HG03439 (cell line): ENCODE results near the gene ADGRL3.
"Not testable (repeated sequence)": the region's sequence is repeated elsewhere in the genome, so short reads cannot be mapped to it uniquely, and the experiment has no call there.

Experiments used
- ATAC-seq: cut with Tn5 transposase; IDR thresholded peaks from one replicate; pipeline ENCODE4 v1.9.1; 2021; ENCODE audit warnings: mild to moderate bottlenecking, moderate library complexity; ENCODE audit not compliant: unreplicated experiment

The ADGRL3 gene

DNA sequence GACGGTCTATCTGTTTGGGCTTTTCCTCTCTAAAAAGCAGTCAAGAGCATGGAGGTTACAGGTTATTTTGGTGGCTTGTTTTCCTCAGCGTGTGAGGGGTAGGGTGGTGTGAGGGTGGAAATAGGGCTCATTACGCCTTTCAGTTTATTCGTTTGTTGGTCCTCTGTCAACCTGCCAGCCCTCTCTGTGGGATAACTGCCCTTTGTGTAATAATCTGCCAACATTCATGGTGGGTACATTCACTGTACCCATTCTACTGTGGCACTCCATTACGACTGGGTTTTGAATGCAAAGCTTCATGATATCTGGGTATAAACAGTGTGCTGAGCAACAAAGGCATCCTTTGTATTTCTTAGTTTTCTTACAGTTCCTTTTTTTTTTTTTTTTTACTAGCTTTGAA is 136.4 kb downstream of the ADGRL3 start:
- ATAC-seq: no peak

DNA sequence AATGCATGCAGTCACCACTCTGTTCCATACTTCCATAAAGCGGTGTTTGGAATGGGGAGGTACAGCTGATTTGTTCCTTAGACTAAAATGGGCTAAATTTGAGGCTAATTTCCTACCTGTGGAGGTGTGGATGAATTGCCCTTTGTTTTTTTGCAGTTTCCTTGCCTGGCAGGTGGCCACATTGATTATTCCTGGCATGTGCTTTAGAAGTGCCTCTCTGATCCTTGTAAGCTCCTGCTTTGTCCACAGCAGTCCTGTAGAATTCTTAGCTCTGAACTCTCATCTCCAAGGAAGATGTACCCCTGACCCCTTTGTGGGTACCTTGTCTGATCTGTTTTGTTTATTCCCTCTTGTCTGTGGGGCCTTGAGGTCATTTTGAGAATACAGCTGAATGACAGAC is 136.8 kb downstream of the ADGRL3 start:
- no peak for ATAC-seq

DNA sequence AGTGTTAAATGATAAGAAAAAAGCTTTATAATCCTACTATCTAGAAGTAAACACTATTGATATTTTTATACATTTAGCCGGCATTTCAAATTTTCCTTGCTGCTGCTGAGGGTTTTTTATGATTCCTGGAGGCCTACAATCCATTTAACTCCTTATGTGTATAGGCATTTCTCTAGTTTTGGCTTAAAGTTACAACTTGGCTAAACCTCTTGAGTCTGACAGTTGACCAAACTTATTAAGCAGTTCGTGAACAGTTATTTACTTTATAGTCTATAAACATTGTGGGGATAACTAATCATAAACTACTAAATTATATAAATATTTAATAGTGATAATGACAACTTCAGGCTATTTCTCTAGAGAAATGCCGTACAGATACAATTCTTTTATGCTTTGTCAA is 141.9 kb downstream of the ADGRL3 start:
- ATAC-seq: no peak

DNA sequence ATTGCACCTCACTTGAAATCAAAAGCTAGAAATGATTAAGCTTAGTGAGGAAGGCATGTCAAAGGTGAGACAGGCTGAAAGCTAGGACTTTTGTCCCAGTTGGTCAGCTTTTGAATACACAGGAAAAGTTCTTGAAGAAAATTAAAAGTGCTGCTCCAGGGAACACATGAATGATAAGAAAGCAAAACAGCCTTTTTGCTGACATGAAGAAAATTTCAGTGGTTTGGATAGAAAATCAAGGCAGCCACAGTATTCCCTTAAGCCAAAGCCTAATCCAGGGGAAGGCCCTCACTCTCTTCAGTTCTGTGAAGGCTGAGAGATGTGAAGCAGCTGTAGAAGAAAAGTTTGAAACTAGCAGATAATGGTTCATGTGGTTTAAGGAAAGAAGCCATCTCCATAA is 150.8 kb downstream of the ADGRL3 start:
- no peak for ATAC-seq

DNA sequence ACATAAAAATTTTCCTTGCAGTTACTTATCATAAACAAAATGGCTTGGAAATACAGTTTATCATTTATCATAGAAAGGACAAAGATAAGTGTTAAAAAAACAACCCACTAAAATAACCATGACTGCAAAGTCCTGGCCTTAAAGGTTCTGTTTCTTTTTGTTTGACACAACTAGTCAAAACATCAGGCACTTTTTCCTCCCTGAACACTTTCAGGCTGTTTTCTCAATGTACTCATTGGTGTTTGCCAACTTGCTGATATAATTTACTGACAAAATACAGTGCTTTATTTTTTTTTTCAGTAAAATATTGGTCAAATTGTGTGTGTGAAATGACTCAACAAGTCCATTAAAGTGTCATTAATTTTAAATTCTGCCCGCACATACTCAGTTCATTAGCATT is 156.6 kb downstream of the ADGRL3 start:
- ATAC-seq: no peak

DNA sequence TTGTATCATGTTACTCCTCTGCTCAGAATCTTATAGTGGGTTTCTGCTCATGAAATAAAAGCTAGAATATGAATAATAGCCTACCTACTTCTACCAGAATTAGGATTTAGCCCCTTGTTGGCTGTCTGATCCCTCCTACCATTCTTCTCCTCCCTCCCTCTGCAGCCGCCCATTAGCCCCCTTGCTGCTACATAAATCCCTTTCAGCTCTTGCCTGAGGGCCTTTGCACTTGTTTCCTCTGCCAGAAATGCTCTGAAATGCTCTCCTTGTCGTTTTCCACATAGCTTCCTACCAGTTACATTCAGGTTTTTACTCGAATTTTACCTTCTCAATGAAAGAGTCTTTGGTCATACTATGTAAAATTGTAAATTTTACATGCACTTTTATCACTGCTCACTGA is 159.2 kb downstream of the ADGRL3 start:
- ATAC-seq: no peak

DNA sequence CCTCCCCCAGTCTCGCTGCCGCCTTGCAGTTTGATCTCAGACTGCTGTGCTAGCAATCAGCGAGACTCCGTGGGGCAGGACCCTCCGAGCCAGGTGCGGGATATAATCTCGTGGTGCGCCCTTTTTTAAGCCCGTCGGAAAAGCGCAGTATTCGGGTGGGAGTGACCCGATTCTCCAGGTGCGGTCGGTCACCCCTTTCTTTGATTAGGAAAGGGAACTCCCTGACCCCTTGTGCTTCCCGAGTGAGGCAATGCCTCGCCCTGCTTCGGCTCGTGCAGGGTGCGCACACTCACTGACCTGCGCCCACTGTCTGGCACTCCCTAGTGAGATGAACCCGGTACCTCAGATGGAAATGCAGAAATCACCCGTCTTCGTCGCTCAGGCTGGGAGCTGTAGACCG is 172.7 kb downstream of the ADGRL3 start:
- ATAC-seq: not testable (repeated sequence)

DNA sequence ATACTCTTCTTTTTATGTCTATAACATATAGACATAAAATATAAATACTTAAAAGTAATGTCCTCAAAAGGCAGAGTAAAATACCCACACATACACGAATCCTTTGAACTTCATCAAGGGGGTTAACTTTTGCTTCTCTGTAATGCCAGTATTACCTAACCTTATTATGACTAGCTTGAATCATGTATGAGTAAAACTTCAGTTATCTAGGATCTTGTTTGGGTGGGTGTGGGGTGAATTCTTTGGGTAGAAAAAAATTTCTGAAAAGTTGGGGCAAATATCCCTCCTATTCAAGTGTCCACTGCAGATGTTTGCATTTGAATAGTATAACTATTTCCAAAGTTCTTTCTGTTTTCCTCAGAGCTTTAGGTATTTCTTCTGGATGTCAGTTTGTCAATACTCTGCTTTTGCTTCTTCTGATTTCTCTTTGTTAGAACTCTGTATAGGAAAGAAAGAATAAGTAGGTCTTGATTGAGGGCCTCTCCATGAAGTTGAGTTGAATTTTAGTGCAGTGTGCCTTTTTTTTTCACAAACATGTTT is 173.8 kb downstream of the ADGRL3 start:
- no peak for ATAC-seq

DNA sequence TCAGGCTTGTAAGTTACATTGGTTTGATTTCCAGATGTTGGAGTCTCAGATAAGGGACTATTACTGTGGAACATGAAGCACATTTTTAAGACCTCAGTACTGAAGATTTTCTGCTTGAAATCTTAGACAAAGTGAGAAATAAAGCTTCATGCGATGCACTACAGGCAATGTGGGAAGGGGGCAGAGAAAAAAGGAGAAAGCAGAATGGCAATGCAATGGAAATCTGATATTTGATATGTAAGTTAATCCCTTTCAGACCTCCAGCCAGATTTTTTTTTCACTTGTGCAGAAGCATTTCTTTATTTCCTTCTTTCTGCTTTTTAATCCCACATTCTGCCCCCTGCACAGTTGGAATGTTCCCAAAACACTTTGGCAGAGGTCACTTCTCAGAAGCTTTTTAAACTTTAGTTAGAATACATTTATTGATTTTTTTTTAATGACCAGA is 174.3 kb downstream of the ADGRL3 start:
- ATAC-seq: no peak

DNA sequence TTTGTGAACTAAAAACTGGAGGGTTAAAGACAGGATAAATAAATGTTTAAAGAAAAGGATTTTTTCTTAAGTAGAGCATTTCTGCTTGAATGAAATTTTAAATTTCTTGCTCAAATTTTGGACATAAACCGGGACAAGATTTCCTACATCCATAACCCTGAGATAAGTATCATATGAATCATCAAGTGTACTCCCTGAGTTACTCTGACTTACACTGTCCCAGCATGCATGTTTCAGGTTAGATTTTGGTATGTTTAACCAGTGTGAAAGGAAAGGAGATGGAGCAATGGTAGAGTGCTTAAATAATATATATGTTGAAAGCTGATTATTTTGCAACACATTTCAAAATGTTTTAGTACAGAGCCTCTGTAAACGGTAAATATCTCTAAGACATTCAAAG is 175.2 kb downstream of the ADGRL3 start:
- no peak for ATAC-seq

DNA sequence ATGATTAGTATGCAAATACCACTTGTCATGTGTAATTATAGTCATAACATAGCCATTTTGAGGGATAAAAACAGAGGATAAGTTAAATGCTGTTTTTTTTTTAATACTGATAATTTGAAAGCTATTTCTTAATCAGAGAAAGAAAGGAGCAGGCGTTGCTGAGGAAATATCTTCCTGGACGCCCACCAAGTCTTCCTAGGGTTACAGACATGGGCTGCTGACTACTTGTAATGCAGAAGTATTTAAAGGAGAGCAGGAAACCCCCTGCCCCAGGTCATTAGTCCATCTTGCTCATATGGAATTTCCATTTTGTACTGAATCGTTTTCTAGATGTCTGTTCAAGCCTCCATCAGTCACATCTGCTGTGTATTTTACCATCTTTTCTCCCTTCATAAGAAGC is 176.2 kb downstream of the ADGRL3 start:
- no peak for ATAC-seq

DNA sequence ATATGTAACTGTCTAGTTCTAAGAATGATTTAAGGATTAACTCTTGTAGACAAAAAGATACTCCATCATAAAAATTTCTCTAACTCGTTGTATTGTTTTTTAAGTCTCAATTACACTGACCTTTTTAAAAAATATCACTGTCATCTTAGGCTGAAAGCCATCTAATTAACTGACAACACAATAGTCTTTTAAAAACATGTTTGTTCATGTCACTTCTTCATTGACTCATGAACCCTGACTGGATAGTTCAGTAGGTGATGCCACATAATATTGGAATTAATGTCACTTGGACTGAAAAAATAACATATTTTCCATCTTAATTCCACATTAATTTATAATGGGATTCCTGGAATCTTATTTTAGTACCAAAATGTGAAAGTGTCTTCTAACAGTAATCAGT is 179.3 kb downstream of the ADGRL3 start:
- no peak for ATAC-seq

DNA sequence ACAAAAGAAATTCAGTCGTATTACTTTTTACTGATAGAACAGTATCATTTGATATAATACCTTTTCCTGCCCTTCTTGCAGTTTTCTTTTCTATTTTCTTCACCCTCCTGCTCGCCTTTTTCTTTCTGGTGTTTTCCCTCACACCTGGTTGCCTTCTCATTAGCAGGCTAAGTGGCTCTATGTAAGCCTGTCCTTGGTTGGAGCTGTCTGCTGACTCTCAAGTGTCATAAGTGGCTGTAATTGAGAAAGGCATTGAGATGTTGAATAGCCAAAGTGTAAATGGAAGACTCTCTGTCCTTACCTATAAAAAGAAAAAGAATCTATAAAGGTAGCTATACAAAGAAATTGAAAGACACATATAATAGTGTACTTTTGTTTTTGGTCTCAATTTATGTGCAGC is 180.7 kb downstream of the ADGRL3 start:
- ATAC-seq: no peak

DNA sequence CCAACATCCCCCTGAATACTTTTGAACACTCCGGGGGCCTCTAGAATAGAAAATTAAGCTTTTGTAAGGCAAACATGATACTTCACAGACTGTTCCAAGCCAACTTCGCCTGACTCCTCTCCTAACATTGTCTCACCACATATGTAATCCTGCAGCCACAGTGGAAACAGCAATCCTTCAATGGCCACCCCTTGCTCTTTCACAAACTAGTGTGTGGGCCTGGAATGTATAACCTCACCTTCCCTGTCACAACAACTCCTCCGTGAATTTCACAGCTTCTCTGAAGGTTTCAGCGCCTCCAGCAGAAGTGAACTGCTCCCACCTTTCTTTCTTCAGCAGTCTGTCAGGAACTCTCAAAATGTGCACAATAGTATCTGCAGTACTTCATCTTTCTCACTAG is 185.1 kb downstream of the ADGRL3 start:
- ATAC-seq: no peak

DNA sequence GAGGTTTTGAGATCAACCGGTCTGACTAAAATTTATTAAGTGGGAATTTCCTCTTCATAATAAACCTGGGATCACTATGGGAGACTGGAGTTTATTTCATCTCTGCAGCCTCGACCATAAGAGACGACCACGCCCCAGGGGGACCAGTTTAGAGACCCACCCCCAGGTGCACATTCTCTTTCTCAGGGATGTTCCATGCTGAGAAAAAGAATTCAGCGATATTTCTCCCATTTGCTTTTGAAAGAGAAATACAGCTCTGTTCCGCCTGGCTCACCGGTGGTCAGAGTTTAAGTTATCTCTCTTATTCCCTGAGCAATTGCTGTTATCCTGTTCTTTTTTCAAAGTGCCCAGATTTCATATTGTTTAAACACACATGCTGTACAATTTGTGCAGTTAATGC is 187.2 kb downstream of the ADGRL3 start:
- ATAC-seq: not testable (repeated sequence)

DNA sequence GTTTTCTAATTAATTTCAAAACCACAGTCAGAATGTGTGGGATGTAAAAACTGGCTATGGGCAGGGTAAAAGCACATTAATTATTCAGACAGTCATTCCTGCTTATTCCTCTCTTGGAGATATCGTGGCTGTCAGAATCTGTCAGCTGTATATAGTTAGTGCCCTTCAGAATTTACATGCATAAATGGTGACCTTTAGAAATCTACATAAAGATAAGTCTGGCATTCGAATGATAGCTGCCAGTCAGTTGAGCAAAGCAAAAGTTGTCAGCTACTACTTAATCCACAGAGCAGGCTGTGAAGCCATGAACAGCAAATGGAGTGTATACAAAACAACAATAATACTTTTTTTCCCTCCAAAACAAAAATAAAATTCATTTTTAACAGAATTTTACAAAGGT is 189.5 kb downstream of the ADGRL3 start:
- ATAC-seq: no peak

DNA sequence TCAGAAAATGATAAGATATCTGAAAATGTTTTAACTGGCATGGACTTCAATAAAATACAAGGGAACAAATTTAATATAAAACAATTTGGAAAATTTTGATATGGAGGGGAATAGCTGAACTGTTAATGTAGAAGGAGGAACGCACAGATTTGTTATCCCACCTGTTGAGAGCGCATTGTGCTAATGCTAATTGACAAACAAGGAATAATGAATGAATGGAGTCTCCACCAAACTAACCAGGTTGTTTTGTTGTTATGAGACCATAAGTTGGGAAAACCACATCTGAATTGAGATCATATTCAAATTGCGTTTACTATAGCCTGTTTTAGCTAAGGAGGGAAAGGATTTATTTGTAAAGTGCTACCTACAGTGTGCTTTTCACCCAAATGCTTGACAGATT is 195.6 kb downstream of the ADGRL3 start:
- ATAC-seq: no peak

DNA sequence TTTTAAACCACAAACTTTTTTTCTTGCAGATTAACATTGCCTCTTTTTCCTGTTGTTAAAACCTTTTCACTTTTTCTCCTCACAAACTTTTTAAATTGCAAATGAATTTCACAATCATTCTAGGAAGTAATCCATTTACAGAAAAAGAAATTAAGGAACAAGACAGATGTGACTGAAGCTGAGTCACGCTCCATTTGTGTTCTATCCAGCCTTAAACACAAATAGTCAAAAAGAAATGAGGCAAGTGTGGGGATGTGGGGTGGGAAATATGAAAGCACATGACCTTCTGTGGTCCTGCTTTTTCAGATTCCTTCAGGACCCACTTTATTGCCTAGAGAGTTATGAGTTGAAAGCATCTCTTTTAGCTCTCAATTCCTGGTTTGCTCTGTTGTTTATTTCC is 197.0 kb downstream of the ADGRL3 start:
- ATAC-seq: no peak

DNA sequence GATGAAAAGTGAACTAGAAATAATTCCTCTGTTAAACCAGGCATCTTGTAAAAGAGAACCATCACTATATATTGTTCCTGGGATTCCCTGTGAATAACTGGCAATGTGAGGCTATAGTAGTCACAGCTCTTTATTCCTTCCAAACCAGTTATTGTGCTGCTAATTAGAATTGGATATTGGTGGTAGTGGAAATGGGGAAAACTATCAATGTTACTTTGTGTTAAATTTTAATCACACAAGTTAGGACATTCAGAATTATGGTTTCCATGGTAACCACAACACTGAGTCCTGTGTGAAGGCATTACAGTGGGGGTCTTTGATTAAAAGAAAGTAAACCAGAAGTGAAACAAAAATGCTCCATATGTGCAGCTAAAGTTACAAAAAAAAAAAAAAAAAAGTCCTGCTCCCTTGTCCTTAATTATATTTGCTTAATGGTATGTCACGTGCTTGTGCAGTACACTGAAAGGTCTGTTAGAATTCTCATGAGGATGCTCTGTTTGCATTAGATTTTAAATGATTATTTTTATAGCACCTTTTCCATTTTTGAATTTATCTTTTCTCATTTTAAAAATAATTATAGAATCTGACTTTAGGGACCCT is 200.4 kb downstream of the ADGRL3 start:
- no peak for ATAC-seq

DNA sequence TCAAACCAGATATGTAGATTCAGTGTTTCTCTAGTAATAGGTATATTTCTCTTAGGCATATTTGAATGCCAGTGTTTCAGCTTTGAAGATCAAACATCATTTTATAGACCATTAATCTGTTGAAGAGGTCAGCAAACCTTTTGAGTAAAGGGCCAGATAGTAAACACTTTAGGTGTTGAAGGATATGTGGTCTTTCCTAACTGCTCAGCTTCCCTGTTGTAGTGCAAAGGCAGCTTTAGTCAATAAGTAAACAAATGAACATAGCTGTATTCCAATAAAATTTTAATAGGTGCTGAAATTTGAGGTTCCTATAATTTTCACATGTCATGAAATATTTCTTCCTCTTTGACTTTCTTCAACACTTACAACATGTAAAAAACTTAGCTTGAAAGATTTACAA is 201.6 kb downstream of the ADGRL3 start:
- ATAC-seq: no peak

DNA sequence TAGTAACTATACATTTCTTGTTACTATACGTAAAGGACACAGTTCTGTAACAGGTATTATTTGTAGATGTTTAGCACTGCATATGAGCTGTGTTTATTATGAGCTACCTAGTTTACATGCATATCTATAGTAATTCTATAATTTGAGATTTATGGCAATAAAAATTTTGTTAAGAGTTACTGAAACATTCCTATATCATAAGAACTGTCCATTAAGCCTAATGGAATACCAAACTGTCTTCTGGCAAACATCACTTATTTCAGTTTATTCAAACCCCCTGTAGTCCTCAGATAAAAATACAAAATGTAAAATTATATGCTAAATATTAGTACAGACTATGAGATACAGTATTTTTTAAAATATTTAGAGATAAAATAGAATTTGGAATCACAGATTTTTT is 205.2 kb downstream of the ADGRL3 start:
- no peak for ATAC-seq

DNA sequence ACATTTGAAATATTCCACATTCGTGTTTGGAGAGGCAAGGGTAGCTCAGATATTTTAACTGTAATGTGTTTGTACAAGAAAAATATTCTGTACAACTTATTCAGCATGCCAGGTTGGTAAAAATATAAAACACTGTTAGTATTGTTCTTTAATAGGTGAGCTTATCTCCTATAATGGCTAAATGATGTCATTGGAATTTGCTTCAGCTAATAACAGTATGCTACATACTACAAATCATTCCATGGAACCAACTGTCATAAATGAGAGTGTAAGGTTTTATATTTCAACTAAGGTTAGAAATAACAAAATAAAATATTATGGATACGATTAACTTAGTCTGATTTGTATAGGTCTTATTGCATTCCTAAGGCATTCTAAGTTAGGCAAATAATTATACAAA is 206.6 kb downstream of the ADGRL3 start:
- no peak for ATAC-seq
